Pons (tissue), 1 donor: Measurements from ENCODE around the gene TRPM1.
A peak's percentile ranks its signal among the peaks of the same experiment; 100 is the strongest.

Experiments used
- DNase-seq: peaks from one replicate; pipeline ENCODE4 v3.0.0-alpha.2; 2016; ENCODE audit warnings: low spot score

Gene TRPM1

GRCh38 chr15:31101262-31102038 lies at the start of gene TRPM1:
Gene TRPM1, minus strand, starts transcription at chr15:31101725. Its CDS starts 20,370 bp downstream, at chr15:31081355.
- no peak for DNase-seq

- no peak for DNase-seq
Measured at GRCh38 chr15:31150732-31151231, 49.3 kb upstream of the TRPM1 start.

- no peak for DNase-seq
Measured at GRCh38 chr15:31149987-31150386, 48.5 kb upstream of the TRPM1 start.

- no peak for DNase-seq
Measured at GRCh38 chr15:31149088-31149505, 47.6 kb upstream of the TRPM1 start.

GRCh38 chr15:31148297-31149087 lies 47.0 kb upstream of the TRPM1 start:
- no peak for DNase-seq

- DNase-seq, result no peak
Measured at GRCh38 chr15:31147944-31148296, 46.4 kb upstream of the TRPM1 start.

- no peak for DNase-seq
Measured at GRCh38 chr15:31147456-31147855, 45.9 kb upstream of the TRPM1 start.

GRCh38 chr15:31145271-31145911 lies 43.9 kb upstream of the TRPM1 start:
- no peak for DNase-seq

- no peak for DNase-seq
Measured at GRCh38 chr15:31141792-31142191, 40.3 kb upstream of the TRPM1 start.

- no peak for DNase-seq
Measured at GRCh38 chr15:31136607-31137328, 35.2 kb upstream of the TRPM1 start.

- no peak for DNase-seq
Measured at GRCh38 chr15:31136016-31136415, 34.5 kb upstream of the TRPM1 start.

- DNase-seq, result no peak
Measured at GRCh38 chr15:31135523-31135922, 34.0 kb upstream of the TRPM1 start.

GRCh38 chr15:31133890-31134289 lies 32.4 kb upstream of the TRPM1 start:
- no peak for DNase-seq

- DNase-seq, result no peak
Measured at GRCh38 chr15:31131853-31132375, 30.4 kb upstream of the TRPM1 start.

- peak; percentile 2 for DNase-seq
Measured at GRCh38 chr15:31130576-31131237, 29.2 kb upstream of the TRPM1 start.

- no peak for DNase-seq
Measured at GRCh38 chr15:31129769-31130303, 28.3 kb upstream of the TRPM1 start.

- peak; percentile 65 for DNase-seq
Measured at GRCh38 chr15:31128919-31129768, 27.6 kb upstream of the TRPM1 start.

- no peak for DNase-seq
Measured at GRCh38 chr15:31128477-31128876, 27.0 kb upstream of the TRPM1 start.

- DNase-seq, result no peak
Measured at GRCh38 chr15:31127596-31128261, 26.2 kb upstream of the TRPM1 start.
